ENCODE measurements around the gene RAB36. TPM values are rescaled to one million over a fixed set of nuclear protein-coding genes. Genes with fewer than 3 reads are reported as not detected.

The RAB36 gene
- polyA plus RNA-seq, 1 donor (not counting 4 experiments of a cell fraction or from before 2014, with no cell fraction given) = 1.9 TPM

DNA sequence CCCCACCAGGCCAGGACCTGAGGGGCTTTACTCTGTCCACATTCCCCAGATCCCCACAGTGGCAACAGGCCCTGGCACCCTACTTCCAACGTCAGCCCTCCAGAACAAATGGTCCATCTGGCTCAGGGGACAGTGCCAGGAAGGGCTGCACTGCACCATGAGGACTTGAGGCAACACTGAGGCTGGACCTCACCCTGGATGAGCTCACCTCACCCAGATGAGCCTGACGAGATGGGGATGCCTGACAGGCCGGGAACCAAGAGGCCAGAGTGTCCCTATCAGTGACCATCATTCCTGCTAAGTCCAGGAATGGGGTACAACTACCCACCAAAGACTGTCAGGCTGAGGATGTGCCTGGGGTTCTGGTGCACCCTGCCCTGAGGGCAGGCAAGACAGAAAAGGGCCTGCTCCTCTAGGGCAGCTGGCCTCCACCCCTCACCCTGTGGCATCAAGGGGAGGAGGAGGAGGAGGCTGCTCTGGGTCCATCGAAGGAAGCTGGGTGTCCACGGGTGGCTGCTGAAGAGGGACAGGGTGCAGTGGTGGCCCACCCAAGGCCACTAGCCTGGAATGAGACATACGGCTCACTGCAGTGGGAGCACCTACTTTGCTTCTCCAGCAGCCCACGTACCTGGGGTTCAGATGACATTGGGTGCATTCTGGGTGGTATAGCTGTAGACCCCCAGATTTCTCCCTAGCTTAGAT, 18.1 kb upstream of the RAB36 start:
- dilution Hi-C loops (cut with MboI; ENCODE audit: extremely low pct_ligation_motif_present, low sequenced_read_pairs) = no loop called here
- Histone ChIP-seq H4K20me1 (ENCODE audit: control insufficient read depth, extremely low read depth, insufficient read depth, low read length) (peaks cover 3% of the 10 kb centered on the region), H3K9me3 (ENCODE audit: control insufficient read depth, low read depth, low read length) (no peaks in the 10 kb centered on the region), H2AFZ (ENCODE audit: control insufficient read depth, low read length) (no peak overlapping the region), H3K4me3 (ENCODE audit: control insufficient read depth in 2 of 3, extremely low read depth in 1 of 3, insufficient read depth in 2 of 3, low read depth in 1 of 3, low read length in 3 of 3) (no peak overlapping the region), H3K36me3 (ENCODE audit: control insufficient read depth in 2 of 2, extremely low read depth in 1 of 2, insufficient read depth in 2 of 2, low read length in 2 of 2) (no peaks in the 10 kb centered on the region), H3K79me2 (ENCODE audit: control insufficient read depth, insufficient read depth, low read length) (no peaks in the 10 kb centered on the region), H3K27ac (ENCODE audit: control insufficient read depth, insufficient read depth, low read length) (no peak overlapping the region), H3K4me1 (ENCODE audit: control insufficient read depth, extremely low read depth, insufficient read depth, low read length) (no peaks in the 10 kb centered on the region), H3K27me3 (ENCODE audit: control insufficient read depth, extremely low read depth, insufficient read depth, low read length) (peaks cover 4% of the 10 kb centered on the region), H3K9ac (ENCODE audit: control insufficient read depth, extremely low read depth, insufficient read depth, low read length) (no peak overlapping the region), H3K9me1 (ENCODE audit: control insufficient read depth, extremely low read depth, insufficient read depth, low read length) (no peaks in the 10 kb centered on the region), H3K4me2 (ENCODE audit: control insufficient read depth, extremely low read depth, insufficient read depth, low read depth, low read length) (no peak overlapping the region)
- FAIRE-seq (no peak), DNase-seq (ENCODE audit: low read depth, low spot score) (no peak)
- TF ChIP-seq, protein P1, sequence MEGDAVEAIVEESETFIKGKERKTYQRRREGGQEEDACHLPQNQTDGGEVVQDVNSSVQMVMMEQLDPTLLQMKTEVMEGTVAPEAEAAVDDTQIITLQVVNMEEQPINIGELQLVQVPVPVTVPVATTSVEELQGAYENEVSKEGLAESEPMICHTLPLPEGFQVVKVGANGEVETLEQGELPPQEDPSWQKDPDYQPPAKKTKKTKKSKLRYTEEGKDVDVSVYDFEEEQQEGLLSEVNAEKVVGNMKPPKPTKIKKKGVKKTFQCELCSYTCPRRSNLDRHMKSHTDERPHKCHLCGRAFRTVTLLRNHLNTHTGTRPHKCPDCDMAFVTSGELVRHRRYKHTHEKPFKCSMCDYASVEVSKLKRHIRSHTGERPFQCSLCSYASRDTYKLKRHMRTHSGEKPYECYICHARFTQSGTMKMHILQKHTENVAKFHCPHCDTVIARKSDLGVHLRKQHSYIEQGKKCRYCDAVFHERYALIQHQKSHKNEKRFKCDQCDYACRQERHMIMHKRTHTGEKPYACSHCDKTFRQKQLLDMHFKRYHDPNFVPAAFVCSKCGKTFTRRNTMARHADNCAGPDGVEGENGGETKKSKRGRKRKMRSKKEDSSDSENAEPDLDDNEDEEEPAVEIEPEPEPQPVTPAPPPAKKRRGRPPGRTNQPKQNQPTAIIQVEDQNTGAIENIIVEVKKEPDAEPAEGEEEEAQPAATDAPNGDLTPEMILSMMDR (optimal IDR thresholded peaks at IDR 0.05 in 1 of 3, IDR thresholded peaks at IDR 0.05 in 1 of 3, conservative IDR thresholded peaks at IDR 0.05 in 1 of 3; ENCODE audit: extremely low read depth in 1 of 3, insufficient read depth in 2 of 3, low read length in 3 of 3) = no peak

DNA sequence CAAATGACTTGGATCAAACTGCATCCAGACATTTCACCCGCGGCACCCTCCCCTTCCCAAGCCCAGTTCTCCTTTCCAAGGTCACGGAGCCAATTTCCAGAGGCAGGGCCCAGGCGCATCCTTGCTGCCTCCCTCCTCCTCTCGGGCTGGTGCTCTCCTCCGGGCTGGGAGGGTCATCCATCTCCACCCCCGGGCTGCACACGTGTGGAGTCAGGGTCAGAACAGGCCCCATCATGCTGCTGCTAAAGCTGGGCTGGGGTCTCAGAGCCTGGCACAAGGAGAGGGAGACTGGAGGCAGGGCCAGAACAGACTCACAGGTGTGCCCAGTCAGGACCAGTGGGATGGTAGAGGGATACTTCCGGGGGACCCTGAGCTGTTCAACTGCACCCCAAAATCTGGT, 17.5 kb upstream of the RAB36 start:
- no peak for FAIRE-seq
- Histone ChIP-seq H3K79me2 (ENCODE audit: control insufficient read depth, insufficient read depth, low read length) (no peaks in the 10 kb centered on the region), H4K20me1 (ENCODE audit: control insufficient read depth, extremely low read depth, insufficient read depth, low read length) (peaks cover 3% of the 10 kb centered on the region), H3K27ac (ENCODE audit: control insufficient read depth, insufficient read depth, low read length) (no peak overlapping the region), H3K4me3 (ENCODE audit: control insufficient read depth in 2 of 3, extremely low read depth in 1 of 3, insufficient read depth in 2 of 3, low read depth in 1 of 3, low read length in 3 of 3) (no peak overlapping the region), H3K4me1 (ENCODE audit: control insufficient read depth, extremely low read depth, insufficient read depth, low read length) (no peaks in the 10 kb centered on the region), H3K36me3 (ENCODE audit: control insufficient read depth in 2 of 2, extremely low read depth in 1 of 2, insufficient read depth in 2 of 2, low read length in 2 of 2) (no peaks in the 10 kb centered on the region), H3K27me3 (ENCODE audit: control insufficient read depth, extremely low read depth, insufficient read depth, low read length) (peaks cover under 1% of the 10 kb centered on the region), H2AFZ (ENCODE audit: control insufficient read depth, low read length) (no peak overlapping the region), H3K9me1 (ENCODE audit: control insufficient read depth, extremely low read depth, insufficient read depth, low read length) (no peaks in the 10 kb centered on the region), H3K9ac (ENCODE audit: control insufficient read depth, extremely low read depth, insufficient read depth, low read length) (no peak overlapping the region), H3K4me2 (ENCODE audit: control insufficient read depth, extremely low read depth, insufficient read depth, low read depth, low read length) (no peak overlapping the region), H3K9me3 (ENCODE audit: control insufficient read depth, low read depth, low read length) (no peaks in the 10 kb centered on the region)
- no peak for DNase-seq (ENCODE audit: low read depth, low spot score)
- dilution Hi-C loops (cut with MboI; ENCODE audit: extremely low pct_ligation_motif_present, low sequenced_read_pairs) = no loop called here
- TF ChIP-seq, protein P1 (optimal IDR thresholded peaks at IDR 0.05 in 1 of 3, IDR thresholded peaks at IDR 0.05 in 1 of 3, conservative IDR thresholded peaks at IDR 0.05 in 1 of 3; ENCODE audit: extremely low read depth in 1 of 3, insufficient read depth in 2 of 3, low read length in 3 of 3) = no peak
- TF ChIP-seq EZH2 (IDR thresholded peaks at IDR 0.05; ENCODE audit: low read length) = no peak

All from keratinocyte (primary cell).